ENCODE data around the gene SUDS3. TPM values are rescaled to one million over a fixed set of nuclear protein-coding genes. Genes with fewer than 3 reads are reported as not detected.

Gene SUDS3
- total and polyA plus RNA-seq, 10 of the 15 experiments (the other 5 are each of a cell fraction or from before 2014, with no cell fraction given): 5.2 to 42.8 (median 21.7) TPM

- POLR2A ChIA-PET: interaction anchor here (0.6 to 5.9 kb wide), 14 partner anchors 10 to 173 kb away, joined by 3 to 68 read pairs (median 7); partner anchors contain the start of genes SUDS3 and TAOK3
These were observed 19.5 kb upstream of the SUDS3 start for GRCh38 chr12:118356809-118357256.

DNA sequence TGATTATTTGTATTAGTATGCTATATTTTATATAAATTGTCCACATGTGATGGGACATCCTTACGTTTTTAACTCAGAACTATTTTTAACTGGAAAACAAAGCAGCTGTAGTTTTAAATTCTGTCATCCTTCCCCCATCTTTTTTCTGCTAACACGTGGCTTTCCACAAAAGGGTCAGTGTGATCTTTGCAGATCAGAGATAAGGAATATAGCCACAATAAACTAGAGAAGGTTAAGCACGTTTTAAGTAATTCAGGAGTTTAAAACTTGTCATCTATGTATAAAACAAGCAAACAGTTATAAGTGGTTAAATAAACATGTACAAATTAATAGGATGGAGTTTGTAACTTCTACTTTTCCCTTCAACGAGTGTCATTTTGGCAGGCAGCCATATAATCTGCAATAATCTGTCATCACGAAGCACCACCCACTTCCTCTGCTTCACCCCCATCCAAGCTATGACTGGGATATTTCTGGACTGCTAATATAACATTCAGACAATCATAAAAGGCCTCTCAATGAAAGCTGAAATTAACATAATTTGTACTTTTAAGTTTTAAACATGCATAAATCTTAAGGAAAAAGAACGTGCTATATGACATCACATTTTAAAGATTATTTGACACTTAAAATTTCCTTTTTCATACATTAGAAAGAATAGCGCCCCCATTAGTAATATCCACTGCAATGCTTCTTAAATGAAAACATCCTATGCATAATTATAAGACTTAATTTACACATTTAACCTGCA lies 18.9 kb upstream of the SUDS3 start:
- H3K9ac ChIP-seq (ENCODE audit: control insufficient read depth, insufficient read depth, low read length): peak overlapping the region; percentile 38
- peak overlapping the region; percentile 14 for H3K4me2 ChIP-seq (ENCODE audit: control insufficient read depth, insufficient read depth)
- SMC1A ChIA-PET (ENCODE audit: uncharacterized antibody, unreplicated experiment): interaction anchor here (0.5 to 8.7 kb wide), 35 partner anchors 11 to 236 kb away, joined by 3 to 125 read pairs (median 5); partner anchors contain the start of genes PEBP1, SUDS3 and TAOK3
- peaks cover 71% of the 10 kb centered on the region for H3K79me2 ChIP-seq (ENCODE audit: control insufficient read depth, insufficient read depth, low read length)
- DNase-seq (ENCODE audit: low read depth, low spot score): peak; percentile 62
- H3K9me3 ChIP-seq (replicated peaks; ENCODE audit: control insufficient read depth, insufficient read depth, low read length): peaks cover 6% of the 10 kb centered on the region
- no TSS peak for BruUV-seq (replicated peaks)
- H2AFZ ChIP-seq (ENCODE audit: control insufficient read depth, low read depth, low read length): peak overlapping the region; percentile 28
- no peaks in the 10 kb centered on the region for H4K20me1 ChIP-seq (ENCODE audit: control insufficient read depth, insufficient read depth)
- CTCF ChIA-PET: interaction anchor here (0.7 to 7.6 kb wide), 28 partner anchors 10 to 236 kb away, joined by 3 to 98 read pairs (median 8); partner anchors contain the start of genes SUDS3 and TAOK3
- peak; percentile 80 for ATAC-seq
- peaks cover 6% of the 10 kb centered on the region; the same call in 1 of the 2 replicates for H3K4me1 ChIP-seq (ENCODE audit: control insufficient read depth, insufficient read depth, low read length)
- H3K27me3 ChIP-seq (replicated peaks in 1 of 2; ENCODE audit: control insufficient read depth in 2 of 2, insufficient read depth in 2 of 2, low read length in 1 of 2): no peaks in the 10 kb centered on the region
- peak; percentile 77 for FAIRE-seq
- intact Hi-C loops (cut with micrococcal nuclease; ENCODE audit: unreplicated experiment): loop anchor here (2.0 to 5.0 kb wide), 3 partner anchors 51 to 175 kb away; no protein-coding TSS in a partner anchor
- in situ Hi-C loops (cut with MboI): loop anchor here (5.0 kb wide), 1 partner anchor 45 kb away; no protein-coding TSS in a partner anchor
- H3K4me3 ChIP-seq: peak overlapping the region; percentile 67
- peaks cover 0 to 4% of the 10 kb centered on the region in 2 experiments; a peak in 1 of 4 replicates for H3K36me3 ChIP-seq (ENCODE audit: control insufficient read depth in 2 of 2, insufficient read depth in 2 of 2, low read length in 1 of 2)
- RAD21 ChIA-PET (ENCODE audit: unreplicated experiment): interaction anchor here (0.6 to 6.9 kb wide), 29 partner anchors 10 to 483 kb away, joined by 3 to 98 read pairs (median 7); partner anchors contain the start of genes SUDS3, TAOK3 and WSB2
- H3K27ac ChIP-seq (ENCODE audit: control insufficient read depth, insufficient read depth): peak overlapping the region; percentile 89
- POLR2A ChIA-PET: interaction anchor here (0.6 to 5.9 kb wide), 17 partner anchors 10 to 173 kb away, joined by 3 to 68 read pairs (median 7); partner anchors contain the start of genes SUDS3 and TAOK3
- 2% methylated on average over 7 of the region's 7 CpGs for WGBS (ENCODE audit: insufficient coverage, insufficient replicate concordance, low lambda C conversion rate, missing lambda C conversion rate)
- TF ChIP-seq CBX5 (IDR thresholded peaks at IDR 0.05; ENCODE audit: low read depth): no peak
- TF ChIP-seq ZBTB4 (CRISPR knock-in tag; IDR thresholded peaks at IDR 0.05): no peak
- no peak for TF ChIP-seq SMARCA5 (IDR thresholded peaks at IDR 0.05)
- TF ChIP-seq CBX3 (IDR thresholded peaks at IDR 0.05; ENCODE audit: borderline replicate concordance, low read depth): no peak

More at GRCh38 chr12:118356809-118357256, 19.5 kb upstream of the SUDS3 start:
- Histone ChIP-seq H4K20me1 (ENCODE audit: control insufficient read depth, insufficient read depth) (no peaks in the 10 kb centered on the region), H3K36me3 (ENCODE audit: control insufficient read depth in 2 of 2, insufficient read depth in 2 of 2, low read length in 1 of 2) (peaks cover 0 to 4% of the 10 kb centered on the region in 2 experiments; a peak in 1 of 4 replicates), H3K4me2 (ENCODE audit: control insufficient read depth, insufficient read depth) (peak overlapping the region; percentile 14), H3K4me3 (peak overlapping the region; percentile 67), H3K27me3 (replicated peaks in 1 of 2; ENCODE audit: control insufficient read depth in 2 of 2, insufficient read depth in 2 of 2, low read length in 1 of 2) (no peaks in the 10 kb centered on the region), H3K4me1 (ENCODE audit: control insufficient read depth, insufficient read depth, low read length) (peaks cover 6% of the 10 kb centered on the region; the same call in 1 of the 2 replicates), H2AFZ (ENCODE audit: control insufficient read depth, low read depth, low read length) (no peak overlapping the region), H3K9ac (ENCODE audit: control insufficient read depth, insufficient read depth, low read length) (peak overlapping the region; percentile 38; the same call in 1 of the 2 replicates), H3K79me2 (ENCODE audit: control insufficient read depth, insufficient read depth, low read length) (peaks cover 72% of the 10 kb centered on the region), H3K27ac (ENCODE audit: control insufficient read depth, insufficient read depth) (peak overlapping the region; percentile 89), H3K9me3 (replicated peaks; ENCODE audit: control insufficient read depth, insufficient read depth, low read length) (peaks cover 6% of the 10 kb centered on the region)
- no TSS peak for BruUV-seq (replicated peaks)
- FAIRE-seq: no peak
- ChIA-PET RAD21 (ENCODE audit: unreplicated experiment) (interaction anchor here (0.8 to 6.9 kb wide), 22 partner anchors 10 to 296 kb away, joined by 3 to 98 read pairs (median 7); partner anchors contain the start of genes SUDS3, TAOK3 and WSB2), CTCF (interaction anchor here (0.6 to 7.6 kb wide), 23 partner anchors 9 to 235 kb away, joined by 3 to 98 read pairs (median 9); partner anchors contain the start of genes SUDS3 and TAOK3), SMC1A (ENCODE audit: uncharacterized antibody, unreplicated experiment) (interaction anchor here (0.5 to 8.7 kb wide), 29 partner anchors 11 to 232 kb away, joined by 3 to 125 read pairs (median 5); partner anchors contain the start of genes PEBP1, SUDS3 and TAOK3)
- in situ Hi-C loops (cut with MboI) (loop anchor here (5.0 kb wide), 1 partner anchor 45 kb away; no protein-coding TSS in a partner anchor), intact Hi-C loops (cut with micrococcal nuclease; ENCODE audit: unreplicated experiment) (loop anchor here (5.0 kb wide), 2 partner anchors 120 to 175 kb away; no protein-coding TSS in a partner anchor)
- no peak for TF ChIP-seq STAT1 (conservative IDR thresholded peaks at IDR 0.05)
- TF ChIP-seq TCF12 (IDR thresholded peaks at IDR 0.05; ENCODE audit: low read depth, low read length): no peak
- no peak for TF ChIP-seq EZH2 (IDR thresholded peaks at IDR 0.05; ENCODE audit: borderline replicate concordance, control insufficient read depth, low read depth, low read length)
- 0% methylated on average over 1 of the region's 1 CpG for WGBS (ENCODE audit: insufficient coverage, insufficient replicate concordance, low lambda C conversion rate, missing lambda C conversion rate)
- ATAC-seq: peak; percentile 52
- no peak for DNase-seq (ENCODE audit: low read depth, low spot score)
